HEK293 (cell line): ENCODE measurements around the gene SOHLH2.

ENCODE experiments used
- GFI1B ChIP-seq: fragments of 450-650 bp; formaldehyde crosslinking; IDR thresholded peaks from 2 replicates; pipeline ENCODE4 v1.5.1; 2016; ENCODE audit warnings: missing biosample characterization, missing genetic modification characterization
- SP7 ChIP-seq: fragments of 450-650 bp; formaldehyde crosslinking; IDR thresholded peaks from 2 replicates; pipeline ENCODE4 v1.5.1; 2016; ENCODE audit warnings: missing biosample characterization, missing genetic modification characterization
- YY1 ChIP-seq: fragments of 450-650 bp; formaldehyde crosslinking; IDR thresholded peaks from 2 replicates; pipeline ENCODE4 v1.5.1; 2018; ENCODE audit warnings: missing biosample characterization, missing genetic modification characterization
- ZBTB6 ChIP-seq: fragments of 450-650 bp; formaldehyde crosslinking; IDR thresholded peaks from 2 replicates; pipeline ENCODE4 v1.5.1; 2017; ENCODE audit warnings: missing biosample characterization, missing genetic modification characterization
- ZNF169 ChIP-seq: fragments of 450-650 bp; formaldehyde crosslinking; IDR thresholded peaks from 2 replicates; pipeline ENCODE4 v1.5.1; 2016; ENCODE audit warnings: missing biosample characterization, missing genetic modification characterization
- ZNF18 ChIP-seq: fragments of 450-650 bp; formaldehyde crosslinking; IDR thresholded peaks from 2 replicates; pipeline ENCODE4 v1.5.1; 2016; ENCODE audit warnings: missing biosample characterization, missing genetic modification characterization
- ZNF354C ChIP-seq: fragments of 450-650 bp; formaldehyde crosslinking; IDR thresholded peaks from 2 replicates; pipeline ENCODE4 v1.5.1; 2016; ENCODE audit warnings: missing biosample characterization, missing genetic modification characterization, low read depth, borderline replicate concordance
- ZNF366 ChIP-seq: fragments of 450-650 bp; formaldehyde crosslinking; conservative IDR thresholded peaks from 2 replicates; pipeline ENCODE4 v1.5.1; 2016; ENCODE audit warnings: missing biosample characterization, missing genetic modification characterization
- ZNF37A ChIP-seq: fragments of 450-650 bp; IDR thresholded peaks from 2 replicates; pipeline ENCODE4 v1.5.1; 2018; ENCODE audit warnings: missing biosample characterization, missing genetic modification characterization
- ZNF391 ChIP-seq: fragments of 450-650 bp; formaldehyde crosslinking; IDR thresholded peaks from 2 replicates; pipeline ENCODE4 v1.5.1; 2016; ENCODE audit warnings: low read depth, missing biosample characterization, missing genetic modification characterization, borderline replicate concordance
- ZNF404 ChIP-seq: fragments of 450-650 bp; formaldehyde crosslinking; IDR thresholded peaks from 2 replicates; pipeline ENCODE4 v1.5.1; 2017; ENCODE audit warnings: missing biosample characterization, missing genetic modification characterization
- ZNF416 ChIP-seq: fragments of 450-650 bp; formaldehyde crosslinking; IDR thresholded peaks from 2 replicates; pipeline ENCODE4 v1.5.1; 2016; ENCODE audit warnings: missing biosample characterization, missing genetic modification characterization
- ZNF426 ChIP-seq: fragments of 450-650 bp; formaldehyde crosslinking; IDR thresholded peaks from 2 replicates; pipeline ENCODE4 v1.5.1; 2017; ENCODE audit warnings: missing biosample characterization, missing genetic modification characterization, mild to moderate bottlenecking, inconsistent platforms, moderate library complexity
- ZNF626 ChIP-seq: fragments of 450-650 bp; sonication (Bioruptor Pico); formaldehyde crosslinking; IDR thresholded peaks from 2 replicates; pipeline ENCODE4 v1.5.1; 2018; ENCODE audit warnings: missing biosample characterization, missing genetic modification characterization, inconsistent platforms
- ZNF692 ChIP-seq: fragments of 450-650 bp; formaldehyde crosslinking; IDR thresholded peaks from 2 replicates; pipeline ENCODE4 v1.5.1; 2016; ENCODE audit warnings: missing biosample characterization, missing genetic modification characterization
- ZNF843 ChIP-seq: fragments of 450-650 bp; formaldehyde crosslinking; IDR thresholded peaks from 2 replicates; pipeline ENCODE4 v1.5.1; 2016; ENCODE audit warnings: missing biosample characterization, missing genetic modification characterization
- TF ChIP-seq, protein P1 (sequence below): fragments of 450-650 bp; formaldehyde crosslinking; conservative IDR thresholded peaks from 2 replicates; pipeline ENCODE4 v1.5.1; 2016; ENCODE audit warnings: low read depth, missing biosample characterization, missing genetic modification characterization
- TF ChIP-seq, protein P2 (sequence below): fragments of 450-650 bp; formaldehyde crosslinking; IDR thresholded peaks from 2 replicates; pipeline ENCODE4 v1.5.1; 2017; ENCODE audit warnings: missing biosample characterization, missing genetic modification characterization
- TF ChIP-seq, protein P3 (sequence below): fragments of 450-650 bp; formaldehyde crosslinking; conservative IDR thresholded peaks from 2 replicates; pipeline ENCODE4 v1.5.1; 2016; ENCODE audit warnings: low read depth, missing biosample characterization, missing genetic modification characterization
- TF ChIP-seq, protein P4 (sequence below): fragments of 450-650 bp; formaldehyde crosslinking; IDR thresholded peaks from 2 replicates; pipeline ENCODE4 v1.5.1; 2017; ENCODE audit warnings: missing biosample characterization, missing genetic modification characterization
- TF ChIP-seq, protein P5 (sequence below): fragments of 450-650 bp; formaldehyde crosslinking; IDR thresholded peaks from 2 replicates; pipeline ENCODE4 v1.5.1; 2016; ENCODE audit warnings: missing biosample characterization, missing genetic modification characterization

The SOHLH2 gene

GRCh38 chr13:36131222-36131930 is 83.0 kb downstream of the SOHLH2 start, which contains the start of gene DCLK1 (continued):
- TF ChIP-seq, protein P1, sequence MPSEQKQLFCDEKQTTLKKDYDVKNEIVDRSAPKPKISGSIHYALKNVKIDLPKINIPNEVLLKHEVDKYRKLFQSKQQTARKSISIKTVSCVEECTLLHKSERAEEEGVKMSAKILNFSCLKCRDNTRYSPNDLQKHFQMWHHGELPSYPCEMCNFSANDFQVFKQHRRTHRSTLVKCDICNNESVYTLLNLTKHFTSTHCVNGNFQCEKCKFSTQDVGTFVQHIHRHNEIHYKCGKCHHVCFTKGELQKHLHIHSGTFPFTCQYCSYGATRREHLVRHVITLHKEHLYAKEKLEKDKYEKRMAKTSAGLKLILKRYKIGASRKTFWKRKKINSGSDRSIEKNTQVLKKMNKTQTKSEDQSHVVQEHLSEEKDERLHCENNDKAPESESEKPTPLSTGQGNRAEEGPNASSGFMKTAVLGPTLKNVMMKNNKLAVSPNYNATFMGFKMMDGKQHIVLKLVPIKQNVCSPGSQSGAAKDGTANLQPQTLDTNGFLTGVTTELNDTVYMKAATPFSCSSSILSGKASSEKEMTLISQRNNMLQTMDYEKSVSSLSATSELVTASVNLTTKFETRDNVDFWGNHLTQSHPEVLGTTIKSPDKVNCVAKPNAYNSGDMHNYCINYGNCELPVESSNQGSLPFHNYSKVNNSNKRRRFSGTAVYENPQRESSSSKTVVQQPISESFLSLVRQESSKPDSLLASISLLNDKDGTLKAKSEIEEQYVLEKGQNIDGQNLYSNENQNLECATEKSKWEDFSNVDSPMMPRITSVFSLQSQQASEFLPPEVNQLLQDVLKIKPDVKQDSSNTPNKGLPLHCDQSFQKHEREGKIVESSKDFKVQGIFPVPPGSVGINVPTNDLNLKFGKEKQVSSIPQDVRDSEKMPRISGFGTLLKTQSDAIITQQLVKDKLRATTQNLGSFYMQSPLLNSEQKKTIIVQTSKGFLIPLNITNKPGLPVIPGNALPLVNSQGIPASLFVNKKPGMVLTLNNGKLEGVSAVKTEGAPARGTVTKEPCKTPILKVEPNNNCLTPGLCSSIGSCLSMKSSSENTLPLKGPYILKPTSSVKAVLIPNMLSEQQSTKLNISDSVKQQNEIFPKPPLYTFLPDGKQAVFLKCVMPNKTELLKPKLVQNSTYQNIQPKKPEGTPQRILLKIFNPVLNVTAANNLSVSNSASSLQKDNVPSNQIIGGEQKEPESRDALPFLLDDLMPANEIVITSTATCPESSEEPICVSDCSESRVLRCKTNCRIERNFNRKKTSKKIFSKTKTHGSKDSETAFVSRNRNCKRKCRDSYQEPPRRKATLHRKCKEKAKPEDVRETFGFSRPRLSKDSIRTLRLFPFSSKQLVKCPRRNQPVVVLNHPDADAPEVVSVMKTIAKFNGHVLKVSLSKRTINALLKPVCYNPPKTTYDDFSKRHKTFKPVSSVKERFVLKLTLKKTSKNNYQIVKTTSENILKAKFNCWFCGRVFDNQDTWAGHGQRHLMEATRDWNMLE (tag by site-specific recombination), result no peak
- no peak; the same call in 1 of the 2 replicates for TF ChIP-seq ZNF366
- 0 out of 2 replicates have a peak, but pooled peaks have one; percentile 18 for TF ChIP-seq ZNF843 (tag by site-specific recombination)
- TF ChIP-seq ZBTB6 (tag by site-specific recombination), result no peak
- TF ChIP-seq ZNF169 (tag by site-specific recombination), result no peak
- TF ChIP-seq, protein P2, sequence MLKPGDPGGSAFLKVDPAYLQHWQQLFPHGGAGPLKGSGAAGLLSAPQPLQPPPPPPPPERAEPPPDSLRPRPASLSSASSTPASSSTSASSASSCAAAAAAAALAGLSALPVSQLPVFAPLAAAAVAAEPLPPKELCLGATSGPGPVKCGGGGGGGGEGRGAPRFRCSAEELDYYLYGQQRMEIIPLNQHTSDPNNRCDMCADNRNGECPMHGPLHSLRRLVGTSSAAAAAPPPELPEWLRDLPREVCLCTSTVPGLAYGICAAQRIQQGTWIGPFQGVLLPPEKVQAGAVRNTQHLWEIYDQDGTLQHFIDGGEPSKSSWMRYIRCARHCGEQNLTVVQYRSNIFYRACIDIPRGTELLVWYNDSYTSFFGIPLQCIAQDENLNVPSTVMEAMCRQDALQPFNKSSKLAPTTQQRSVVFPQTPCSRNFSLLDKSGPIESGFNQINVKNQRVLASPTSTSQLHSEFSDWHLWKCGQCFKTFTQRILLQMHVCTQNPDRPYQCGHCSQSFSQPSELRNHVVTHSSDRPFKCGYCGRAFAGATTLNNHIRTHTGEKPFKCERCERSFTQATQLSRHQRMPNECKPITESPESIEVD (tag by site-specific recombination), result no peak
- TF ChIP-seq, protein P3, sequence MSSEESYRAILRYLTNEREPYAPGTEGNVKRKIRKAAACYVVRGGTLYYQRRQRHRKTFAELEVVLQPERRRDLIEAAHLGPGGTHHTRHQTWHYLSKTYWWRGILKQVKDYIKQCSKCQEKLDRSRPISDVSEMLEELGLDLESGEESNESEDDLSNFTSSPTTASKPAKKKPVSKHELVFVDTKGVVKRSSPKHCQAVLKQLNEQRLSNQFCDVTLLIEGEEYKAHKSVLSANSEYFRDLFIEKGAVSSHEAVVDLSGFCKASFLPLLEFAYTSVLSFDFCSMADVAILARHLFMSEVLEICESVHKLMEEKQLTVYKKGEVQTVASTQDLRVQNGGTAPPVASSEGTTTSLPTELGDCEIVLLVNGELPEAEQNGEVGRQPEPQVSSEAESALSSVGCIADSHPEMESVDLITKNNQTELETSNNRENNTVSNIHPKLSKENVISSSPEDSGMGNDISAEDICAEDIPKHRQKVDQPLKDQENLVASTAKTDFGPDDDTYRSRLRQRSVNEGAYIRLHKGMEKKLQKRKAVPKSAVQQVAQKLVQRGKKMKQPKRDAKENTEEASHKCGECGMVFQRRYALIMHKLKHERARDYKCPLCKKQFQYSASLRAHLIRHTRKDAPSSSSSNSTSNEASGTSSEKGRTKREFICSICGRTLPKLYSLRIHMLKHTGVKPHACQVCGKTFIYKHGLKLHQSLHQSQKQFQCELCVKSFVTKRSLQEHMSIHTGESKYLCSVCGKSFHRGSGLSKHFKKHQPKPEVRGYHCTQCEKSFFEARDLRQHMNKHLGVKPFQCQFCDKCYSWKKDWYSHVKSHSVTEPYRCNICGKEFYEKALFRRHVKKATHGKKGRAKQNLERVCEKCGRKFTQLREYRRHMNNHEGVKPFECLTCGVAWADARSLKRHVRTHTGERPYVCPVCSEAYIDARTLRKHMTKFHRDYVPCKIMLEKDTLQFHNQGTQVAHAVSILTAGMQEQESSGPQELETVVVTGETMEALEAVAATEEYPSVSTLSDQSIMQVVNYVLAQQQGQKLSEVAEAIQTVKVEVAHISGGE, result no peak
- TF ChIP-seq ZNF416 (tag by site-specific recombination), result no peak
- no peak for TF ChIP-seq ZNF37A (tag by site-specific recombination)
- TF ChIP-seq ZNF426 (tag by site-specific recombination), result no peak
- no peak for TF ChIP-seq GFI1B (tag by site-specific recombination)
- no peak for TF ChIP-seq ZNF404 (tag by site-specific recombination)
- TF ChIP-seq YY1, result no peak
- no peak for TF ChIP-seq ZNF18
- no peak for TF ChIP-seq ZNF354C
- TF ChIP-seq, protein P4, sequence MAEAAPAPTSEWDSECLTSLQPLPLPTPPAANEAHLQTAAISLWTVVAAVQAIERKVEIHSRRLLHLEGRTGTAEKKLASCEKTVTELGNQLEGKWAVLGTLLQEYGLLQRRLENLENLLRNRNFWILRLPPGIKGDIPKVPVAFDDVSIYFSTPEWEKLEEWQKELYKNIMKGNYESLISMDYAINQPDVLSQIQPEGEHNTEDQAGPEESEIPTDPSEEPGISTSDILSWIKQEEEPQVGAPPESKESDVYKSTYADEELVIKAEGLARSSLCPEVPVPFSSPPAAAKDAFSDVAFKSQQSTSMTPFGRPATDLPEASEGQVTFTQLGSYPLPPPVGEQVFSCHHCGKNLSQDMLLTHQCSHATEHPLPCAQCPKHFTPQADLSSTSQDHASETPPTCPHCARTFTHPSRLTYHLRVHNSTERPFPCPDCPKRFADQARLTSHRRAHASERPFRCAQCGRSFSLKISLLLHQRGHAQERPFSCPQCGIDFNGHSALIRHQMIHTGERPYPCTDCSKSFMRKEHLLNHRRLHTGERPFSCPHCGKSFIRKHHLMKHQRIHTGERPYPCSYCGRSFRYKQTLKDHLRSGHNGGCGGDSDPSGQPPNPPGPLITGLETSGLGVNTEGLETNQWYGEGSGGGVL, result peak; percentile 76
- no peak for TF ChIP-seq ZNF692
- TF ChIP-seq ZNF391 (tag by site-specific recombination), result no peak
- TF ChIP-seq, protein P5, sequence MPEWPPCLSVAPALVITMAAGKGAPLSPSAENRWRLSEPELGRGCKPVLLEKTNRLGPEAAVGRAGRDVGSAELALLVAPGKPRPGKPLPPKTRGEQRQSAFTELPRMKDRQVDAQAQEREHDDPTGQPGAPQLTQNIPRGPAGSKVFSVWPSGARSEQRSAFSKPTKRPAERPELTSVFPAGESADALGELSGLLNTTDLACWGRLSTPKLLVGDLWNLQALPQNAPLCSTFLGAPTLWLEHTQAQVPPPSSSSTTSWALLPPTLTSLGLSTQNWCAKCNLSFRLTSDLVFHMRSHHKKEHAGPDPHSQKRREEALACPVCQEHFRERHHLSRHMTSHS, result no peak
- TF ChIP-seq SP7 (tag by site-specific recombination), result 0 out of 2 replicates have a peak, but pooled peaks have one; percentile 37
- no peak for TF ChIP-seq ZNF626
